Measurements from ENCODE around the gene CPNE6. TPM values are rescaled to one million over a fixed set of nuclear protein-coding genes. Genes with fewer than 3 reads are reported as not detected.

CPNE6 gene
- total and polyA plus RNA-seq, 2 of the 13 experiments (the other 11 are each of a cell fraction or from before 2014, with no cell fraction given): not detected

DNA sequence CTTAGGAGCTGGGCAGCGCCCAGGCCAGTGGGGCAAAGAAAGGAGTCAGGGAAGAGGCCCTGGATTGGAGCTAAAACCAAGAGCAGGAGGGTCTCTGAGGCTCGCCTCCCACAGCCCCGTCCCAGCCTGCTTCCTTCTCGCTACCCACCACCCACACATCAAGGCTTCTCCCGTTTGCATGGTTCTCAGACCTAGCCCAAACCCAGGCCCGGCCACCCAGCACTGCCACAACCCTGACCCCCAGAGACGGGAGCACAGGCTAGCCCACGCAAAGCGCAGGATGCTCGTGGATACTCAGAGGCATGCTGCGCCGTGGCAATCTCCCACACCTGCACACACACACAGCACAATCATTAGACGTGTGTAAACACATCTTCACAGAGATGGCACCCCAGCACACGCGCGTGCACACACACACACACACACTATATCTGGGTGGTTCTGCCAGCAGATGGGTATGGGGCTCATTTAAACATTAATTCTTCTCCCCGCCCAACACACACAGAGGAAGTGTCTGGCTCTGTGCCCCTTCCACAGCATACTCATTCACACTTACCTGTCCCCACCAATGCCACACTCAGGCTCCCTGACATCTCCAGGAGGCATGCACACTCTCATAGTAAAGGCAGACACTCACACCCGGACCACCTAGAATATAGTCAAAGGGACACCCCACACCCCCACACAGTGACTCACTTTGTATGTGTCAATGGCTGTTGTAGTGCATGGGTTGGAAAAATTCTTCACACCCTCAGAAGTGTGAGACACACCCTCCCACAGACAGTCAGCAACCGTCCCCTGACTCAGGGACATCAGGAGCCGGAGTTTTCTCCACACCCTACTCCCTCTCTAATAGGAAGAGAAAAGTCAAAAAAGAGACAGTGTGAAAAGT is 18.5 kb upstream of the CPNE6 start (continued):
- TF ChIP-seq, protein P1, sequence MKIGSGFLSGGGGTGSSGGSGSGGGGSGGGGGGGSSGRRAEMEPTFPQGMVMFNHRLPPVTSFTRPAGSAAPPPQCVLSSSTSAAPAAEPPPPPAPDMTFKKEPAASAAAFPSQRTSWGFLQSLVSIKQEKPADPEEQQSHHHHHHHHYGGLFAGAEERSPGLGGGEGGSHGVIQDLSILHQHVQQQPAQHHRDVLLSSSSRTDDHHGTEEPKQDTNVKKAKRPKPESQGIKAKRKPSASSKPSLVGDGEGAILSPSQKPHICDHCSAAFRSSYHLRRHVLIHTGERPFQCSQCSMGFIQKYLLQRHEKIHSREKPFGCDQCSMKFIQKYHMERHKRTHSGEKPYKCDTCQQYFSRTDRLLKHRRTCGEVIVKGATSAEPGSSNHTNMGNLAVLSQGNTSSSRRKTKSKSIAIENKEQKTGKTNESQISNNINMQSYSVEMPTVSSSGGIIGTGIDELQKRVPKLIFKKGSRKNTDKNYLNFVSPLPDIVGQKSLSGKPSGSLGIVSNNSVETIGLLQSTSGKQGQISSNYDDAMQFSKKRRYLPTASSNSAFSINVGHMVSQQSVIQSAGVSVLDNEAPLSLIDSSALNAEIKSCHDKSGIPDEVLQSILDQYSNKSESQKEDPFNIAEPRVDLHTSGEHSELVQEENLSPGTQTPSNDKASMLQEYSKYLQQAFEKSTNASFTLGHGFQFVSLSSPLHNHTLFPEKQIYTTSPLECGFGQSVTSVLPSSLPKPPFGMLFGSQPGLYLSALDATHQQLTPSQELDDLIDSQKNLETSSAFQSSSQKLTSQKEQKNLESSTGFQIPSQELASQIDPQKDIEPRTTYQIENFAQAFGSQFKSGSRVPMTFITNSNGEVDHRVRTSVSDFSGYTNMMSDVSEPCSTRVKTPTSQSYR (CRISPR knock-in tag; IDR thresholded peaks at IDR 0.05; ENCODE audit: borderline replicate concordance): no peak
- TF ChIP-seq, protein P2, sequence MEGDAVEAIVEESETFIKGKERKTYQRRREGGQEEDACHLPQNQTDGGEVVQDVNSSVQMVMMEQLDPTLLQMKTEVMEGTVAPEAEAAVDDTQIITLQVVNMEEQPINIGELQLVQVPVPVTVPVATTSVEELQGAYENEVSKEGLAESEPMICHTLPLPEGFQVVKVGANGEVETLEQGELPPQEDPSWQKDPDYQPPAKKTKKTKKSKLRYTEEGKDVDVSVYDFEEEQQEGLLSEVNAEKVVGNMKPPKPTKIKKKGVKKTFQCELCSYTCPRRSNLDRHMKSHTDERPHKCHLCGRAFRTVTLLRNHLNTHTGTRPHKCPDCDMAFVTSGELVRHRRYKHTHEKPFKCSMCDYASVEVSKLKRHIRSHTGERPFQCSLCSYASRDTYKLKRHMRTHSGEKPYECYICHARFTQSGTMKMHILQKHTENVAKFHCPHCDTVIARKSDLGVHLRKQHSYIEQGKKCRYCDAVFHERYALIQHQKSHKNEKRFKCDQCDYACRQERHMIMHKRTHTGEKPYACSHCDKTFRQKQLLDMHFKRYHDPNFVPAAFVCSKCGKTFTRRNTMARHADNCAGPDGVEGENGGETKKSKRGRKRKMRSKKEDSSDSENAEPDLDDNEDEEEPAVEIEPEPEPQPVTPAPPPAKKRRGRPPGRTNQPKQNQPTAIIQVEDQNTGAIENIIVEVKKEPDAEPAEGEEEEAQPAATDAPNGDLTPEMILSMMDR (CRISPR knock-in tag; IDR thresholded peaks at IDR 0.05): 0 out of 2 replicates have a peak, but pooled peaks have one; percentile 2
- no peak for TF ChIP-seq TARDBP (CRISPR knock-in tag; IDR thresholded peaks at IDR 0.05)
- 0 out of 2 replicates have a peak, but pooled peaks have one; percentile 10 for TF ChIP-seq ZSCAN25 (CRISPR knock-in tag; IDR thresholded peaks at IDR 0.05)

Measured in HepG2 (cell line).